Suppressor macrophage treated with lipopolysaccharide for 4 hours (primary cell): Measurements from ENCODE around the gene STMN1.
A peak's percentile ranks its signal among the peaks of the same experiment; 100 is the strongest.

Source experiments
- DNase-seq: peaks from one replicate; pipeline ENCODE4 v3.0.0-alpha.2; 2020

STMN1 gene

DNA sequence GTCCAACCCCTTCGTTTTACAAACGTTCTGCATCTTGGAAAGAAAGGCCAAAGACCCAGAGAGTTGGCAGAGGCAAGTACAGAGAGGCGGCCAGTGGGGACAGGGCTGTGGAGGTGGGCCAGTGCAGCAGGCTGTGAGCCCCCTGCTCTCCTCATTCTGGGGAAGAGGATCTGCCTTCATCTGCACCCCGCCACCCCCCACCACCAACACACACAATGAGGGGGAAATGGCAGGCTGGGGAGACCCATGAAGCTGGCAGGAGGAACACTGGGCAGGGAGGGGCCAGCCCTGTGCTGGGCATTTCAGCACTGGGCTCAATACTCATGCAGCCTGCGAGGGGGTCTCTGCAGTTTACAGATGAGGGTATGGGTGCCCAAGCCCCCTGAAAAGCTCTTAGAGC is 14.6 kb downstream of the STMN1 start:
- no peak for DNase-seq

DNA sequence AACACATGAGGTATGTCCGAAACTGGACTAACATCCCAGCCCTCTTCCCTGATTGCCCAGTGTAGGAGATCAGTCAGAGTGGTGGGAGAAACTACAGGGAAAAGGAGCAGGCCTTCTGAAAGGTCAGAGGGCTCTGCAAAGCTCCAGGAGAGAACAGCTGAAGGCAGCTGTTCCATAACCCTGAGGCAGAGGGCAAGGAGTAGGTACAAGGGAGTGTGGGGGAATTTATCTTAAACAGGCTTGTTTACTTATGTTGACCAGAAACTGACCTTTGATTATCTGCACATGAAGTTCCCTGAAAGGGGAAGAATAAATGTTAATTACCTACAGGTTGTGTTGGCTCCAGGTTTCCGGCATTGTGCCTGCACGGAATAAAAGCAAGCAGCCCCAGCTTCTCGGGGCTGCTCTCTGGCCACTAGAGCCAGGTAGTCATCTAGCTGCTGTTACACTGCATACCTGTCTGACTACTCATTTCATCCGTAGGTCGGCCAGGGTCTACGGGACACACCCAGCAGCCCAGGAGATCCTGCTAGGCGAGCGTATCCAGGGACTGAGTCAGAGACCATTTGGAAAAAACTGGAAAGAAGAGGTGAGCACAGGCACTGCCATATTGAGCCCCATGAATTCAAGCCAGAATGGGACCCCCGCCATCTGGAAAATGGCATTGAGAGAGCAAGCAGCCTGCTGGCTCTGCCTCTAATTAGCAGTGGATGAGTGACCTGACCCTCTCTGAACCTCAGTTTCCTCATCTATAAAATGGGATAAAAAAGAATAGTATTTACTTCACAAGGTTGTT is 15.8 kb downstream of the STMN1 start:
- no peak for DNase-seq

DNA sequence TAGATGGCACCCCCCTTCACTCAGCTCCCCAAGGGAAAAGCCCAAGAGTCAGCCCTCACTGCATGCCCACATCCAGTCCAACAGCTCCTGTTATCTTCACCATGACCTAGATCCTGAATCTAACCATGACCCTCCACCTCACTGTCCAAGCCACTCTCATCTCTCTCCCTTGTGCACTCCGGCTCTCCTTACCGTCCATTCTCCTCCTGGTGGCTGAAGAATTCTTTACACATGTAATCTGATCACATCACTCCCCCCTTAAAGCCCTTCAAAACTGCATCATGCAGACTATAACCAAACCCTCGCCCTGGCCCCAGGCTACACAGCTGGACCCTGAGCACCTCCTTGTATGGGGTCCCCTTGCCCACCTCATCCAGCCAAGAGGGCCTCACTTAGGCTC is 16.7 kb downstream of the STMN1 start:
- DNase-seq, result no peak

- no peak for DNase-seq
Measured at GRCh38 chr1:25888426-25888987, 17.7 kb downstream of the STMN1 start.

- DNase-seq, result no peak
Measured at GRCh38 chr1:25885602-25886001, 20.6 kb downstream of the STMN1 start.

DNA sequence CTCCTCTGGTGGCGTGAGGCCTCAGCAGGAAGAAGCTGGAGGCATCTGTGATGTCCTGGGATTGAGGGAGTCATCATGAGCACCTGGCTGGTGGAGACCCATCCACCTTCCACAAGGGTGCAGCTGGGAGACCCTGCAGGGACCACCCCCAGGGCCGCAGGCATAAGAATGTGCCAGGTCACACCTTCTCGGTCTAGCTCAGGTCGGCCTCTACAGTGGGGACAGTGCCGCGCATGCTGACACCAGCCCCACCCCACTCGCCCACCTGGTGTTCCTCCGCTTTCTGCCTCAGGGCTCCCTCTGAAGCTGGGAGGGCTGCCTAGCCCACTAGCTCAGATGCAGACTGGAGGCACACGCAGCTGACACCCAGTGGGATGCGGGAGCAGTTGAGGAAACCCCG is 25.0 kb downstream of the STMN1 start:
- DNase-seq, result no peak

DNA sequence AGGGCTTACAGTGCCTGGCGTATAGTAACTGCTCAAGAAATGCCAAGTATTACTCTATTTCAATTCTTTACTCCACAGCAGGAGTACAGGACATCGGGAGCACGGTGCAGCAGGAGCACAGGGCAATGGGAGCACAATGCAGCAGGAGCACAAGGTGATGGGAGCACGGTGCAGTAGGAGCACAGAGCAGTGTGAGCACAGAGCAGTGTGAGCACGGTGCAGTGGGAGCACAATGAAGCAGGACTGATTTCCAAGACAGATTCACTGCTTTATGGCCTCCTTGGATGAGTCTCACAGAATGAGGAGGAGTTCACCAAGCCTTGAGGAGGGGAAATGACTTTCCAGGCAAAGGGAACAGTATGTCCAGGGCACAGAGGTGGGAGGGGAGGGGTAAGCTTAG is 25.7 kb downstream of the STMN1 start:
- no peak for DNase-seq

DNA sequence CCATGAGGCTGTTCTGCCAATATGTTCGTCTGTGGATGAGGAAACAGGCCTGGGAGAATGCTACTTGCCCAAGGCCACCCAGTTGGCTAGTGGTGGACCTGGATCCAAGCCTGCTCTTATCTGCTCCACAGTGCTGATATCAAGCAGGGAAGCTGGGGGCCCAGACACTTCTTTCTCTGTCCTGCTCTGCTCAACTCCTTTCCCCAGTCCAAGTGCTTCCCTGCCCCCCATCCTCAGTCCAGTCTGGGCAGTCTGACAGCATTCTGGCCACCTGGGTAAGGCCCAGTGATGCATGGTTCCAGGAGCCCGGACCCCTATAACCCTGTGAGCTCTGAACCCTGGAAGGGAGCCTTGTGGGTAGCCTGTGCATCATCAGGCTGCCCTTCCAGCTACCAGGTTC is 26.5 kb downstream of the STMN1 start:
- no peak for DNase-seq

DNA sequence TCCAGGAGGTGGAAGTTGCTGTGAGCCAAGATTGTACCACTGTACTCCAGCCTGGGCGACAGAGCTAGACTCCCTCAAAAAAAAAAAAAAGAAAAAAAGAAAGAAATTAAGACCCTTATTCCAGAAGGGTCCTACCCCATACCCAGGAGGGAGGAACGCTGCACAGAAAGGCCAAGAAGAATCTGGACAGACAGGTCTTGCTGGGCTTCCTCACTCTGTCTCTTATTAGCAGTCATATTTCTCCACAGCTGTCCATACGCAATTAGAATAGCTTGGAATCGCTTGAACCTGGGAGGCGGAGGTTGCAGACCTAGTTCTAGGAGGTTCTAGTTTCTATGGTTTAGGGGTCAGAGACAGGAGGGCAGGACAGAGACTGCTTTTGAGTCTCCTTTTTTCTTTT is 27.5 kb downstream of the STMN1 start:
- no peak for DNase-seq

DNA sequence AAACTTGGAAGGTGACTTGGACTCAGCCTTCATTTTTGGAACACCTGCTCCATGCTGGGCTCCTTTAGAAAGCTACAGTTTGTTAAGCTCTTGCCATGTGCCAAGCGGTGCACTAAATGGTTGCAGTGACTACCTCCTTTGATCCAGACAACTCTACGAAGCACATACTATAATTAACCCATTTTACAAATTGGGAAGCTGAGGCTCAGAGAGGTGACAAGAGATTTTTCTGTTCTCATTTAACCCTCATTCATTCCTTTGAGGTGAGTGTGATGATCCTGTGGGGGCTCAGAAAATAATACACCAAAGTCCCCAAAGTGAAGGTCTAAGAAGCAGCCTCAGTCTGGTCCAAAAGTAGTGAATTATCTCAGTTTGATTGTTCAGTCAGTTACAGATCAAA is 29.1 kb downstream of the STMN1 start:
- no peak for DNase-seq

DNA sequence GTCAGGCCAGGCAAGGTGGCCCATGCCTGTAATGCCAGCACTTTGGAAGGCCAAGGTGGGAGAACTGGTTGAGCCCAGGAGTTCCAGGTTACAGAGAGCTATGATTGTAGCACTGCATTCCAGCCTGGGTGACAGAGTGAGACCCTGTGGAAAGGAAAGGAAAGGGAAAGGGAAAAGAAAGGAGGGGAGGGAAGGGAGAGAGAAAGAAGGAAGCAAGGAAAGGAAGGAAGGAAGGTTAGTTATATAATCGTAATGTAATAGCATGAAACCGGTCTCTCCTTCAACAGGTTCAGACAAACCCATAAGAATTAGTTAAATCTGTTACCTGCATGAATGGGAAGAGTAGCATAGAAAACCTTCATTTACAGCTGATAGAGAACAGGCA is 29.5 kb downstream of the STMN1 start:
- DNase-seq, result no peak

GRCh38 chr1:25875856-25876692 is 30.1 kb downstream of the STMN1 start:
- no peak for DNase-seq

DNA sequence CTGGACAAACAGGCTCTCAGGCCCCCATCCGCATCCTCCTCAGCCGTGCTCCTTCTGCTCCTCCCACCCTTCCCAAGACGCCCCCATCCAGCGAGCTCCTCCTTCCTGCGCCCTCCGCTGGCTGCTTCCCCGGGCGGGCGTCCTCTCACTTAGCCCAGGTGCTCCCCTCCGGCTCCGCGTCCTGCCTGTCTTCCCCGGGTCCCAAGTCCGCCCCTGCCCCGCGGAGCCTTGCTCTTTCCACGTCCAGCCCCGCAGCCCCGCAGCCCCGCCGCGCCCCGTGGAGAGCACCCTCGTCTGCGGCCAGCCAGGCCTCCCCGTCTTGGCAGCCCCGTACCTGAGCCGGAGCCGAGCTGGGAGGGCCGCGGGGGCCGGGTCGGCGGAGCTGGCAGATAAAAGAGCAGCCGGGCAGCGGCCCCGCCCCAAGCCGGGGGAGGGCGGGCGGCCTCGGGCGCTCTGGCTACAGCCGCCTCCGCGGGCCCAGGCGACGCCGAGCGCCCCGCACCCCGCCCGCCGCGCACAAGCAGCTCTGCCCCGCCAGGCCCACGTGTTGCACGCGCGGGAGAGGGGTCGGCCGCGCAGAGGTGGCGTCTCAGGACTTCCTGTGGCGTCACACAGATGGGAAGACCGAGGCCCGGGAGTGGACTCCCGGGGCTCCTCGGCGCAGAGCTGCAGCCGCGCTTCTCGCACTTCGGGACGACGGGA is 30.9 kb downstream of the STMN1 start, which contains the start of gene PAQR7:
Gene PAQR7, minus strand, starts transcription at position 555 of the 702 bp plus-strand sequence. CDS start 11,869 bp downstream, outside the sequence.
- peak; percentile 58 for DNase-seq

GRCh38 chr1:25874635-25875153 is 31.5 kb downstream of the STMN1 start:
- no peak for DNase-seq

DNA sequence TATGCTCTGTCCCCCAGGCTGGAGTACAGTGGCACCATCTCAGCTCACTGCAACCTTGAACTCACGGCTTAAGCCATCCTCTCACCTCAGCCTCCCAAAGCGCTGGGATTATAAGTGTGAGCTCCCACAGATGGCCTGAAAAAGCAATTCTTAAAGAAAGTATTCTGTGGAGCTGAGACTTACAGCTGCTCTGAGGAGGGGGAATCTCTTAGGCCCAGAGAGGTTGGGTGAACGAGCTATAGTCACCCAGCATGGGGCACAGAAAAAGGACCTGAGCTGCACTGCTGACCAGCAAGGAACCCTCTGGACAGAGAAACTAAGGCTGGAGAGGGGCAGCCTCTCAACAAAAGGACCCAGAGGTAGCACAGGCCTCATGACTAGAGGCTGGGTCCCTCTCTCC is 32.0 kb downstream of the STMN1 start:
- DNase-seq, result no peak

- no peak for DNase-seq
Measured at GRCh38 chr1:25873120-25873519, 33.1 kb downstream of the STMN1 start.

DNA sequence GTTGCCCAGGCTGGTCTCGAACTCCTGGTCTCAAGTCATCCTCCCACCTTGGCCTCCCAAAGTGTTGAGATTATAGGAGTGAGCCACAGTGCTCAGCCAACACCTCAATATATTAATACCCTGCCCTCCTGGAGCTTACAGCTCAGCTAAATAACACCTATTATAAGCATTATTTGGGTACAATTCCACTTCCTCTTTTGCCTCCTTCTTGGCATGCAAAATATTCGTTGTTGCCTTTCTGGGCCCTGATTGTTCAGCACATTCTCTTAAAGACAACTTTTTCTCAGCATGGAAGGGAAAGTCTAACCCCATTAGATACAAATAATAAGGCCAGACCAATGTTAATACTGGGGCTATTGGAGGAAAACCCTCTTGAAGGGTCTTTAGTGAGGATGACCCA is 33.5 kb downstream of the STMN1 start:
- no peak for DNase-seq

DNA sequence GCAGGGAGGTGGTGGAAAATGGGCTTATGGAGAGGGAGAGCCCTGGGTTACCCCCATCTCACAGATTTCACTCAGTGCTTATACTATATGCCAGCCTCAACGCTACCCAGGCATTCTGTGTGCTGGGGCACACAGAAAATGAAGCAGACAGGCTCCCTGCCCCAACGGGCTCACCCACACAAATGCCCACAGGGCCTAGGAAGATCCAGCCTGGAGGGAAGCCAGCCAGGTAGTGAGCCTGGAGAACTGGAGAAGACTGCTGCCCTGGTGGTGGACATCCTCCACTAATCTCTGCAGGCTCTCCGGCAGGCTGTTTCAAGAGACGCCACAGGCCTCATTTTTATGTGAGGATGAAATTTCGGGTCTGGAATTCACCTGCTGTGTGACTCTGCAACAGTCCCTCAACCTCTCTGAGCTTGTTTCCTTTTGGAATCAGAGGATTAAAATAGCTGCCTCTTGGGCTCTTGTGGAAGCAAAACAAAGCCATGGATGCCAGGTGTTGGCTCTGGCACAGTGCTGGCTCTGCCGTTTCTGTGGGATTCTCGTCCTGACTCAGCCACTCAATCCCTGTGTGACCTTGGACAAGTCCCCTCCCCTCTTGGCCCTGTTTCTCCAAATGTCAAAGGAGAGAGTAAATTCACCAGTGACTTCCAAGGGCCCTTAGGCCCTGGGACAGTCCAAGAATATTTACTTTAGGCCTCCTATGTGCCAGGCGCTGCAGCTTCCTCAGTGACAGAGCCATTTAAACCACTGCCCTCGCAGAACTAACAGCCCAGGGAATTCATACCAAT is 34.3 kb downstream of the STMN1 start:
- no peak for DNase-seq

- DNase-seq, result no peak
Measured at GRCh38 chr1:25871086-25871703, 35.0 kb downstream of the STMN1 start.

- DNase-seq, result no peak
Measured at GRCh38 chr1:25870614-25871013, 35.6 kb downstream of the STMN1 start.

- DNase-seq, result no peak
Measured at GRCh38 chr1:25869909-25870606, 36.2 kb downstream of the STMN1 start.
